HepG2 (cell line): ENCODE measurements around the gene KCNK17. TPM values are rescaled to one million over a fixed set of nuclear protein-coding genes. Genes with fewer than 3 reads are reported as not detected.

Experiments
- ATF2 ChIP-seq: sonication (generic); formaldehyde crosslinking; IDR thresholded peaks from 2 replicates; pipeline ENCODE4 v1.4.0; 2020; ENCODE audit warnings: missing genetic modification reagents
- CEBPG ChIP-seq: IDR thresholded peaks from 2 replicates; pipeline ENCODE4 v1.6.1; 2016
- DNMT1 ChIP-seq: sonication (generic); formaldehyde crosslinking; IDR thresholded peaks from 2 replicates; pipeline ENCODE4 v1.5.1; 2020; ENCODE audit warnings: mild to moderate bottlenecking, missing genetic modification reagents
- HDAC1 ChIP-seq: sonication (generic); formaldehyde crosslinking; IDR thresholded peaks from 2 replicates; pipeline ENCODE4 v1.5.1; 2020; ENCODE audit warnings: mild to moderate bottlenecking, missing genetic modification reagents
- HNF4G ChIP-seq, 2 experiments: sonication (generic) in 1 of 2; formaldehyde crosslinking in 1 of 2; IDR thresholded peaks; 2 replicates each; pipeline versions ENCODE4 v1.4.0 to v1.6.1; 2011 to 2020; ENCODE audit warnings: borderline replicate concordance in 2 of 2, low read depth in 2 of 2, mild to moderate bottlenecking in 2 of 2, low read length in 1 of 2, missing genetic modification reagents in 1 of 2, moderate library complexity in 1 of 2
- HNRNPH1 ChIP-seq: fragments of 200-400 bp; formaldehyde crosslinking; optimal IDR thresholded peaks from 2 replicates; pipeline ENCODE3; 2017; ENCODE audit warnings: mild to moderate bottlenecking, low read depth, low read length
- IKZF5 ChIP-seq: IDR thresholded peaks from 2 replicates; pipeline ENCODE4 v1.6.1; 2018; ENCODE audit warnings: missing genetic modification reagents, mild to moderate bottlenecking, missing compliant biosample characterization
- JDP2 ChIP-seq: sonication (generic); formaldehyde crosslinking; IDR thresholded peaks from 2 replicates; pipeline ENCODE4 v1.8.1; 2022; ENCODE audit warnings: missing genetic modification reagents, borderline replicate concordance
- KLF6 ChIP-seq: IDR thresholded peaks from 2 replicates; pipeline ENCODE4 v1.8.0; 2016; ENCODE audit warnings: missing biosample characterization, missing genetic modification reagents
- MEIS2 ChIP-seq: sonication (generic); formaldehyde crosslinking; IDR thresholded peaks from 2 replicates; pipeline ENCODE4 v1.9.0; 2021; ENCODE audit warnings: mild to moderate bottlenecking, missing genetic modification reagents
- MIER2 ChIP-seq: IDR thresholded peaks from 2 replicates; pipeline ENCODE4 v1.6.1; 2016; ENCODE audit warnings: missing biosample characterization, missing genetic modification reagents
- MZF1 ChIP-seq: sonication (generic); formaldehyde crosslinking; IDR thresholded peaks from 2 replicates; pipeline ENCODE4 v1.8.1; 2023; ENCODE audit warnings: mild to moderate bottlenecking, missing genetic modification reagents, borderline replicate concordance
- RAD51 ChIP-seq: fragments of 450-650 bp; IDR thresholded peaks from 2 replicates; pipeline ENCODE4 v1.6.1; 2016; ENCODE audit warnings: borderline replicate concordance
- THAP7 ChIP-seq: sonication (generic); formaldehyde crosslinking; IDR thresholded peaks from 2 replicates; pipeline ENCODE4 v1.8.1; 2023; ENCODE audit warnings: mild to moderate bottlenecking, missing genetic modification reagents
- YY1 ChIP-seq: IDR thresholded peaks from 2 replicates; pipeline ENCODE4 v1.6.1; 2011; ENCODE audit warnings: low read length, low read depth, moderate library complexity, mild to moderate bottlenecking; ENCODE audit not compliant: insufficient read depth, insufficient replicate concordance
- ZBTB34 ChIP-seq: sonication (generic); formaldehyde crosslinking; IDR thresholded peaks from 2 replicates; pipeline ENCODE4 v1.8.0; 2022; ENCODE audit warnings: mild to moderate bottlenecking, missing genetic modification reagents
- ZFP1 ChIP-seq: IDR thresholded peaks from 2 replicates; pipeline ENCODE4 v1.6.1; 2016
- ZNF331 ChIP-seq: sonication (generic); formaldehyde crosslinking; IDR thresholded peaks from 2 replicates; pipeline ENCODE4 v1.4.0; 2020; ENCODE audit warnings: missing genetic modification reagents
- ZNF615 ChIP-seq: sonication (generic); formaldehyde crosslinking; IDR thresholded peaks from 2 replicates; pipeline ENCODE4 v1.5.0; 2020; ENCODE audit warnings: mild to moderate bottlenecking, missing genetic modification reagents, borderline replicate concordance
- ZNF704 ChIP-seq: sonication (generic); formaldehyde crosslinking; IDR thresholded peaks from 2 replicates; pipeline ENCODE4 v1.8.1; 2023; ENCODE audit warnings: mild to moderate bottlenecking, inconsistent platforms, moderate library complexity, missing genetic modification reagents, borderline replicate concordance
- ZNF772 ChIP-seq: sonication (generic); formaldehyde crosslinking; IDR thresholded peaks from 2 replicates; pipeline ENCODE4 v1.5.0; 2020; ENCODE audit warnings: mild to moderate bottlenecking, missing genetic modification reagents
- polyA plus RNA-seq, 8 experiments: library from polyadenylated mRNA; depleted of rRNA in 3 of 8; stranded (reverse) in 7 of 8; unstranded in 1 of 8; fragments of >200 nt; fragmentation: Illumina TruSeq in 4 of 8; extraction: Trizol in 4 of 8; gene quantifications; 2 replicates each; pipeline versions ENCODE4 v1.2.1 to v1.2.3, GENCODE V29; 2011 to 2016; ENCODE audit warnings: low read depth in 4 of 8, missing spikeins in 1 of 8, mixed read lengths in 1 of 8; ENCODE audit not compliant: insufficient read depth in 1 of 8
- total RNA-seq, 5 experiments: library from RNA; depleted of rRNA; stranded (reverse); fragments of >200 nt; fragmentation: Illumina TruSeq; extraction: Trizol; gene quantifications; 2 replicates each; pipeline ENCODE4 v1.2.3, GENCODE V29; 2016; ENCODE audit warnings: low read depth in 1 of 5
- TF ChIP-seq, protein P1 (sequence below): sonication (generic); formaldehyde crosslinking; IDR thresholded peaks from 2 replicates; pipeline ENCODE4 v1.4.0; 2020; ENCODE audit warnings: missing genetic modification reagents, borderline replicate concordance

KCNK17 gene
- total and polyA plus RNA-seq, 2 of the 13 experiments (the other 11 are each of a cell fraction or from before 2014, with no cell fraction given) = not detected

DNA sequence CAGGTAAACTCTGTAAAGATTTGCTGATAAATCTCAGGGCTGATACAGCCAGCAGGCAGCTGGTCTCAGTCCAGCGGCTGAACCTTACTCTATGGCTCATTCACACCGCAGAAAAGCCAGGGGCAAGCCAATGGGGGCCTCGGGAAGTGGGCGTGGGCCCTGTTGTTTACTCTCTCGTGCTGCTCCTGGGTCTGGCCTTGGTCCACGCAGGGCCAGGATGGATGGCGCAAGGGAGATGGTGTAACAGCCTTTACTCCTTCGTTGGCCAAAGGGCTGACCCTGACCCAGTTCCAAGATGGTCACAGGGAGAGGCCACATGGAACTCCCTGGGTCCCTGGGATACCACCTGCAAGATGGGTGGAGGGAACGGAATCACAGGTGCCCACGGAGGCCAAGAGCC lies 16.2 kb downstream of the KCNK17 start (continued):
- TF ChIP-seq HDAC1 (CRISPR knock-in tag) (peak; percentile 66; the same call in 1 of the 2 replicates), HNRNPH1 (no peak), ZNF615 (CRISPR knock-in tag) (no peak), MEIS2 (no peak), JDP2 (CRISPR knock-in tag) (no peak), RAD51 (no peak), MZF1 (no peak), KLF6 (0 out of 2 replicates have a peak, but pooled peaks have one; percentile 49), ZNF772 (no peak), ZNF331 (CRISPR knock-in tag) (0 out of 2 replicates have a peak, but pooled peaks have one; percentile 31), ATF2 (CRISPR knock-in tag) (peak; percentile 51; the same call in 1 of the 2 replicates), THAP7 (CRISPR knock-in tag) (no peak), ZFP1 (CRISPR knock-in tag) (no peak), CEBPG (CRISPR knock-in tag) (peak; percentile 53), DNMT1 (CRISPR knock-in tag) (no peak), ZBTB34 (no peak), HNF4G (IDR thresholded peaks at IDR 0.05; ENCODE audit: borderline replicate concordance, low read depth, low read length) (0 out of 2 replicates have a peak, but pooled peaks have one; percentile 37), HNF4G (CRISPR knock-in tag; IDR thresholded peaks at IDR 0.05; ENCODE audit: borderline replicate concordance, low read depth) (no peak), ZNF704 (CRISPR knock-in tag) (no peak), MIER2 (CRISPR knock-in tag) (0 out of 2 replicates have a peak, but pooled peaks have one; percentile 6), IKZF5 (0 out of 2 replicates have a peak, but pooled peaks have one; percentile 25), YY1 (no peak)
- TF ChIP-seq, protein P1, sequence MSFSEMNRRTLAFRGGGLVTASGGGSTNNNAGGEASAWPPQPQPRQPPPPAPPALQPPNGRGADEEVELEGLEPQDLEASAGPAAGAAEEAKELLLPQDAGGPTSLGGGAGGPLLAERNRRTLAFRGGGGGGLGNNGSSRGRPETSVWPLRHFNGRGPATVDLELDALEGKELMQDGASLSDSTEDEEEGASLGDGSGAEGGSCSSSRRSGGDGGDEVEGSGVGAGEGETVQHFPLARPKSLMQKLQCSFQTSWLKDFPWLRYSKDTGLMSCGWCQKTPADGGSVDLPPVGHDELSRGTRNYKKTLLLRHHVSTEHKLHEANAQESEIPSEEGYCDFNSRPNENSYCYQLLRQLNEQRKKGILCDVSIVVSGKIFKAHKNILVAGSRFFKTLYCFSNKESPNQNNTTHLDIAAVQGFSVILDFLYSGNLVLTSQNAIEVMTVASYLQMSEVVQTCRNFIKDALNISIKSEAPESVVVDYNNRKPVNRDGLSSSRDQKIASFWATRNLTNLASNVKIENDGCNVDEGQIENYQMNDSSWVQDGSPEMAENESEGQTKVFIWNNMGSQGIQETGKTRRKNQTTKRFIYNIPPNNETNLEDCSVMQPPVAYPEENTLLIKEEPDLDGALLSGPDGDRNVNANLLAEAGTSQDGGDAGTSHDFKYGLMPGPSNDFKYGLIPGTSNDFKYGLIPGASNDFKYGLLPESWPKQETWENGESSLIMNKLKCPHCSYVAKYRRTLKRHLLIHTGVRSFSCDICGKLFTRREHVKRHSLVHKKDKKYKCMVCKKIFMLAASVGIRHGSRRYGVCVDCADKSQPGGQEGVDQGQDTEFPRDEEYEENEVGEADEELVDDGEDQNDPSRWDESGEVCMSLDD (CRISPR knock-in tag) = no peak
